Parathyroid adenoma (tissue), 2 donors: ENCODE data around the gene STK33.

Experiments used
- H2AFZ ChIP-seq: fragments of 300-600 bp; sonication (generic); one replicate; pipeline ENCODE4 v1.7.0; 2017; ENCODE audit warnings: antibody characterized with exemption, mild to moderate bottlenecking
- H3K27ac ChIP-seq: fragments of 300-600 bp; sonication (generic); one replicate; pipeline ENCODE4 v1.7.0; 2017
- H3K27me3 ChIP-seq: fragments of 300-600 bp; sonication (generic); one replicate; pipeline ENCODE4 v1.7.0; 2017; ENCODE audit warnings: low read length; ENCODE audit not compliant: control insufficient read depth, insufficient read depth
- H3K36me3 ChIP-seq: fragments of 300-600 bp; sonication (generic); one replicate; pipeline ENCODE4 v1.7.0; 2017; ENCODE audit warnings: low read length; ENCODE audit not compliant: control insufficient read depth, insufficient read depth
- H3K4me1 ChIP-seq: fragments of 300-600 bp; sonication (generic); one replicate; pipeline ENCODE4 v1.7.0; 2017; ENCODE audit warnings: control low read depth
- H3K4me2 ChIP-seq: fragments of 300-600 bp; sonication (generic); one replicate; pipeline ENCODE4 v1.7.0; 2017; ENCODE audit warnings: low read length
- H3K4me3 ChIP-seq: fragments of 300-600 bp; sonication (generic); one replicate; pipeline ENCODE4 v1.7.0; 2017; ENCODE audit warnings: low read depth, low read length
- H3K79me2 ChIP-seq: fragments of 300-600 bp; sonication (generic); one replicate; pipeline ENCODE4 v1.7.0; 2017; ENCODE audit warnings: control low read depth
- H3K9ac ChIP-seq: fragments of 300-600 bp; sonication (generic); one replicate; pipeline ENCODE4 v1.7.0; 2017; ENCODE audit warnings: mild to moderate bottlenecking
- H3K9me3 ChIP-seq: fragments of 300-600 bp; sonication (generic); one replicate; pipeline ENCODE4 v1.7.0; 2017; ENCODE audit warnings: low read length; ENCODE audit not compliant: control insufficient read depth
- CTCF ChIP-seq: fragments of 300-600 bp; sonication (generic); IDR thresholded peaks from one replicate; pipeline ENCODE4 v1.7.0; 2017; ENCODE audit warnings: antibody characterized with exemption, mild to moderate bottlenecking
- donor health status: primary hyperparathyroidism.

Gene STK33

GRCh38 chr11:8351223-8351622, 242.8 kb downstream of the STK33 start:
- H3K9ac ChIP-seq = no peak overlapping the region
- H3K27me3 ChIP-seq = no peaks in the 10 kb centered on the region
- H3K4me2 ChIP-seq = no peak overlapping the region
- no peak overlapping the region for H2AFZ ChIP-seq
- no peaks in the 10 kb centered on the region for H3K79me2 ChIP-seq
- no peaks in the 10 kb centered on the region for H3K4me1 ChIP-seq
- no peak overlapping the region for H3K27ac ChIP-seq
- no peaks in the 10 kb centered on the region for H3K36me3 ChIP-seq
- TF ChIP-seq CTCF = no peak
- H3K4me3 ChIP-seq = no peak overlapping the region
- H3K9me3 ChIP-seq = no peaks in the 10 kb centered on the region

DNA sequence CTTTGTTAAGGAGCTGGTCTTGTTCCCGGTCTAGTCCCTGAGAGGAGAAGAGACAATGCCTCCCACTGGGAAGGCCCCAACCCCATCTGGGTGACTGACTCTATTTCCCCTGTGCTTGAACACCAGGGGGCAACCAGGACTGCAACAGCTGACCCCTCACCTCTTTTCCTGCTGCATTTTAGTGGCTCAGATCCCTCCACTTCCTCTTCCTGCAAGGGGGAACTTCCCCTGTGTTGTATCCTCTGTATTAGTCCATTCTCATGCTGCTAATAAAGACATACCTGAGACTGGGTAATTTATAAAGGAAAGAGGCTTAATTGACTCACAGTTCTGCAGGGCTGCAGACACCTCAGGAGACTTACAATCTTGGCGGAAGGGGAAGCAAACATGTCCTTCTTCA, 246.1 kb downstream of the STK33 start:
- Histone ChIP-seq H3K36me3 (no peaks in the 10 kb centered on the region), H3K79me2 (no peaks in the 10 kb centered on the region), H3K9ac (no peak overlapping the region), H3K4me1 (no peaks in the 10 kb centered on the region), H3K27ac (no peak overlapping the region), H2AFZ (no peak overlapping the region), H3K27me3 (no peaks in the 10 kb centered on the region), H3K9me3 (no peaks in the 10 kb centered on the region), H3K4me2 (no peak overlapping the region), H3K4me3 (no peak overlapping the region)
- TF ChIP-seq CTCF = no peak

- Histone ChIP-seq H3K36me3 (no peaks in the 10 kb centered on the region), H3K9me3 (no peaks in the 10 kb centered on the region), H3K4me1 (no peaks in the 10 kb centered on the region), H3K27ac (no peak overlapping the region), H3K9ac (no peak overlapping the region), H3K4me3 (no peak overlapping the region), H3K79me2 (no peaks in the 10 kb centered on the region), H3K27me3 (no peaks in the 10 kb centered on the region), H3K4me2 (no peak overlapping the region), H2AFZ (no peak overlapping the region)
- no peak for TF ChIP-seq CTCF
Measured at GRCh38 chr11:8346157-8346755, 247.8 kb downstream of the STK33 start.

DNA sequence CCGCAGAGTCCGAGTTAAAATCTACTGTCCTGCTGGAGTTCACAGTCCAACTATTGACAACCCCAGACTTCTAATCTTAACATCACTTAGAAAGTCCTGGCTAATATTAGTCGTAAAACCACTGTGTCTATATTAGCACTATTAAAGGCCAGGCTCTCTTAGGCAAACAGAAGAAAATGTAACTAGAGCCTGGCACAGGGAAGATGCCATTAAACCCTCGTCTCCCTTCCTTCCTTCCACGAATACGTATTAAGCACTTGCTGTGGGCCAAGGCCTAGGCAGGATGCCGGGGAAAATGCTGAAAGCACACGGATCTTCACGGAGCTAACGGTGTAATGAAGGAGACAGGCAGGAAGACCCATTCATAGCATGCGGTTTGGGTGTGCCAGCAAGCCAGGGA, 248.8 kb downstream of the STK33 start:
- no peak overlapping the region for H2AFZ ChIP-seq
- H3K36me3 ChIP-seq = no peaks in the 10 kb centered on the region
- no peak overlapping the region for H3K4me2 ChIP-seq
- H3K4me1 ChIP-seq = no peaks in the 10 kb centered on the region
- H3K4me3 ChIP-seq = no peak overlapping the region
- H3K79me2 ChIP-seq = no peaks in the 10 kb centered on the region
- no peak overlapping the region for H3K9ac ChIP-seq
- H3K27me3 ChIP-seq = no peaks in the 10 kb centered on the region
- no peak overlapping the region for H3K27ac ChIP-seq
- no peak for TF ChIP-seq CTCF
- H3K9me3 ChIP-seq = no peaks in the 10 kb centered on the region

DNA sequence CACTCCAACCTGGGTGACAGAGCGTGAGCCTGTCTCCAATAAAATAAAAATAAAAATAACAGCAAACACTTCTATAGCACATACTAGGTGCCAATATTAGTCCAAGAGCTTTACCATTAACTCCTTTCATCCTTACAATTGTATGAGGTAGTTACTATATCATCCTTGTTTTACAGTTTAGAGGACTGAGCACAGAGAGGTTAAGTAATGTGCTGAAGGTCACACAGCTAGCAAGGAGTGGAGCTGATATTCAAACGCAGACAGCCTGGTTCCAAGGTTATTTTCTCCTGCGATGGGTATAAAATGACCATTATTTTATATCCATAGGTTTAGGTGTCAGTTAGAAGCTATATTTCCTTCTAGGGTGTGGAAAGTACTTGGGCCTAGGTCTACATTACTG, 249.7 kb downstream of the STK33 start:
- no peak overlapping the region for H3K4me2 ChIP-seq
- H3K27me3 ChIP-seq = no peaks in the 10 kb centered on the region
- no peak overlapping the region for H3K4me3 ChIP-seq
- H3K27ac ChIP-seq = no peak overlapping the region
- H3K9ac ChIP-seq = no peak overlapping the region
- H3K79me2 ChIP-seq = no peaks in the 10 kb centered on the region
- TF ChIP-seq CTCF = no peak
- H3K36me3 ChIP-seq = no peaks in the 10 kb centered on the region
- no peaks in the 10 kb centered on the region for H3K4me1 ChIP-seq
- H2AFZ ChIP-seq = no peak overlapping the region
- H3K9me3 ChIP-seq = no peaks in the 10 kb centered on the region
